Measurements from ENCODE around the gene BRINP3.
A peak's percentile ranks its signal among the peaks of the same experiment; 100 is the strongest.

The BRINP3 gene

DNA sequence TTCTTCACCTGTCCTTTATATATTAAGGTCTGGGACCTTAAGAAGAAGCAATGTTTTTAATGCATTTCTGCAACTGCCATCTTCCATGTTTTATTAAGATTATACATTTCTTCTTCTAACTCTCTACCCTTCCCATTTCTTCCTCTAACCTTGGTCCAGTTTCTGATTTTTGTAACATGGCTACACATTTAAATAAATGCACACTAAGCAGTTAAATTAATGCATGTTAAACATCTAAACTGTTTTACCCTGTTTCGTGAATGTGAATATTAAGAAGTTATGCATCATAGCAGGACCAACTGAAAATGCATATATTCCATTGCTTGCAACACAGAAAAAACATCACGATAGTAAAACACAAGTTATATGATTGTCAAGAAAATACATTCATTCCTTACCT is 3.7 kb downstream of the BRINP3 start:
- no peaks in the 10 kb centered on the region for H3K9me3 ChIP-seq (replicated peaks in 1 of 2; ENCODE audit: control insufficient read depth in 2 of 2, insufficient read depth in 1 of 2, low read depth in 1 of 2, low read length in 2 of 2)
- H2AFZ ChIP-seq (ENCODE audit: low read length): peak overlapping the region; percentile 75
- no peak overlapping the region for H4K91ac ChIP-seq (ENCODE audit: low read depth, low read length, poor library complexity)
- H2BK15ac ChIP-seq (ENCODE audit: low read length): no peak overlapping the region
- H3K79me1 ChIP-seq (ENCODE audit: low read depth, low read length): no peaks in the 10 kb centered on the region
- no peak overlapping the region for H2BK12ac ChIP-seq (ENCODE audit: low read length)
- no peak overlapping the region for H3K14ac ChIP-seq (ENCODE audit: low read length)
- H3K4me1 ChIP-seq (ENCODE audit: control insufficient read depth in 2 of 2, insufficient read depth in 1 of 2, low read depth in 1 of 2, low read length in 2 of 2): peaks cover 0 to 8% of the 10 kb centered on the region in 2 donors
- H2BK120ac ChIP-seq (ENCODE audit: low read depth, low read length): no peak overlapping the region
- no CpG with 5 or more reads among the region's 2 CpGs for WGBS, 2 donors (ENCODE audit: extremely low coverage in 2 of 2, insufficient read length in 2 of 2, insufficient replicate concordance in 1 of 2)
- no peak overlapping the region for H4K8ac ChIP-seq (ENCODE audit: low read depth, low read length)
- H3K23ac ChIP-seq (ENCODE audit: low read depth, low read length, poor library complexity): no peak overlapping the region
- H3K27me3 ChIP-seq (ENCODE audit: control insufficient read depth in 3 of 3, insufficient read depth in 3 of 3, low read depth in 1 of 3, low read length in 3 of 3): peaks cover 0 to 21% (median 0%) of the 10 kb centered on the region in 3 experiments
- H3K4ac ChIP-seq (ENCODE audit: low read length): no peak overlapping the region
- no peak overlapping the region for H2BK5ac ChIP-seq (ENCODE audit: low read length)
- H3K18ac ChIP-seq (ENCODE audit: low read length): no peak overlapping the region
- no peak overlapping the region for H2AK5ac ChIP-seq (ENCODE audit: low read depth, low read length)
- H3K36me3 ChIP-seq (replicated peaks in 1 of 2; ENCODE audit: control insufficient read depth in 2 of 2, insufficient read depth in 2 of 2, low read length in 2 of 2): no peaks in the 10 kb centered on the region
- no peak overlapping the region for H3K9ac ChIP-seq (ENCODE audit: low read depth, low read length, poor library complexity)
- no peak for DNase-seq (ENCODE audit: low spot score)
- no peak overlapping the region for H3K4me2 ChIP-seq (ENCODE audit: insufficient read depth, low read length, poor library complexity, severe bottlenecking)
- no peak overlapping the region for H3K27ac ChIP-seq (replicated peaks; ENCODE audit: low read length)
- no peak overlapping the region for H3K4me3 ChIP-seq (ENCODE audit: low read length in 2 of 2)

DNA sequence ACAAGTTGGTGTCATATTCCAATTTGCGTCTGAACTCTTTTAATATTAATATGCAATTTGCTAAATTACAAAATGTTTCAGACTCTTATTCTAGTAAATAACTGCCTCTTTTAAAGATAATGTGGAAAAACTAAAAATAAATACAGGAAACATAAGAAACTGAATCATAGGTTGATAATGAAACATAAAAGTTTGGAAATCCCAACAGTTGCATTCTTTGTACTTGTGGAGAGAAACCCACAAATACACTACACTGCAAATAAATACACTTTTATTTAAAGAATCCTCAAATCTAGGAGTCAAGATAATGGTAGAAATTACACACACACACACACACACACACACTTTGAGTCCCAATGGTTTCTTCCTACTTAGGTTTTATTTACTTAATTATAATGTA is 5.2 kb downstream of the BRINP3 start:
- Histone ChIP-seq H3K9me3 (replicated peaks in 1 of 2; ENCODE audit: control insufficient read depth in 2 of 2, insufficient read depth in 1 of 2, low read depth in 1 of 2, low read length in 2 of 2) (no peaks in the 10 kb centered on the region), H2BK15ac (ENCODE audit: low read length) (no peak overlapping the region), H3K27me3 (ENCODE audit: control insufficient read depth in 3 of 3, insufficient read depth in 3 of 3, low read depth in 1 of 3, low read length in 3 of 3) (peaks cover 0 to 19% (median 0%) of the 10 kb centered on the region in 3 experiments), H3K9ac (ENCODE audit: low read depth, low read length, poor library complexity) (no peak overlapping the region), H2BK5ac (ENCODE audit: low read length) (no peak overlapping the region), H4K8ac (ENCODE audit: low read depth, low read length) (no peak overlapping the region), H3K4ac (ENCODE audit: low read length) (no peak overlapping the region), H3K4me3 (ENCODE audit: low read length in 2 of 2) (no peak overlapping the region), H2BK12ac (ENCODE audit: low read length) (no peak overlapping the region), H2AFZ (ENCODE audit: low read length) (no peak overlapping the region), H3K4me2 (ENCODE audit: insufficient read depth, low read length, poor library complexity, severe bottlenecking) (no peak overlapping the region), H2AK5ac (ENCODE audit: low read depth, low read length) (no peak overlapping the region), H3K18ac (ENCODE audit: low read length) (no peak overlapping the region), H3K79me1 (ENCODE audit: low read depth, low read length) (no peaks in the 10 kb centered on the region), H3K14ac (ENCODE audit: low read length) (no peak overlapping the region), H3K36me3 (replicated peaks in 1 of 2; ENCODE audit: control insufficient read depth in 2 of 2, insufficient read depth in 2 of 2, low read length in 2 of 2) (no peaks in the 10 kb centered on the region), H3K4me1 (ENCODE audit: control insufficient read depth in 2 of 2, insufficient read depth in 1 of 2, low read depth in 1 of 2, low read length in 2 of 2) (peaks cover 0 to 6% of the 10 kb centered on the region in 2 donors), H4K91ac (ENCODE audit: low read depth, low read length, poor library complexity) (no peak overlapping the region), H2BK120ac (ENCODE audit: low read depth, low read length) (no peak overlapping the region), H3K23ac (ENCODE audit: low read depth, low read length, poor library complexity) (no peak overlapping the region), H3K27ac (replicated peaks; ENCODE audit: low read length) (no peak overlapping the region)
- DNase-seq (ENCODE audit: low spot score): no peak
- no CpG with 5 or more reads among the region's 1 CpG for WGBS, 2 donors (ENCODE audit: extremely low coverage in 2 of 2, insufficient read length in 2 of 2, insufficient replicate concordance in 1 of 2)

DNA sequence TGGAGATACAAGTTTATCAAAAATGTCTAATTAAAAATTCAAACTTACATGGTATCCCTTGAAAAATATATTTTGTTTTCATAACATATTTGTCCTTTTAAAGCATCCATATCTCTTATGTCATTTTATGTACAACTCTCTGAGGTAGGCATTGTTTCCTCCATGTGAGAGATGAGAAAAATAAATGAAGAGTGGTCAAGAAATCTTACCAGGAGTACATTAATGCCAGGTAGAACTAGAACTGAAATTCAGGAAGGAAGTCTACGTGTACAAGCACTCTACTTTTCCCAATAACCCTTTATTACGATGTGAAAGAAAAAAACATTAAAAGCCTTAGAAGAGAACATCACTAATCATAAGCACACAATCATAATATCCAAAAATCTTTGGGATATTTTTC is 5.6 kb downstream of the BRINP3 start:
- H2BK12ac ChIP-seq (ENCODE audit: low read length): no peak overlapping the region
- no peak overlapping the region for H3K4me3 ChIP-seq (ENCODE audit: low read length in 2 of 2)
- H2BK120ac ChIP-seq (ENCODE audit: low read depth, low read length): no peak overlapping the region
- H3K27ac ChIP-seq (replicated peaks; ENCODE audit: low read length): no peak overlapping the region
- H3K36me3 ChIP-seq (replicated peaks in 1 of 2; ENCODE audit: control insufficient read depth in 2 of 2, insufficient read depth in 2 of 2, low read length in 2 of 2): no peaks in the 10 kb centered on the region
- no peak overlapping the region for H3K14ac ChIP-seq (ENCODE audit: low read length)
- H3K23ac ChIP-seq (ENCODE audit: low read depth, low read length, poor library complexity): no peak overlapping the region
- H4K91ac ChIP-seq (ENCODE audit: low read depth, low read length, poor library complexity): no peak overlapping the region
- no peak overlapping the region for H3K18ac ChIP-seq (ENCODE audit: low read length)
- no peak overlapping the region for H3K4me2 ChIP-seq (ENCODE audit: insufficient read depth, low read length, poor library complexity, severe bottlenecking)
- no peak overlapping the region for H4K8ac ChIP-seq (ENCODE audit: low read depth, low read length)
- no peak overlapping the region for H3K9ac ChIP-seq (ENCODE audit: low read depth, low read length, poor library complexity)
- H3K4me1 ChIP-seq (ENCODE audit: control insufficient read depth in 2 of 2, insufficient read depth in 1 of 2, low read depth in 1 of 2, low read length in 2 of 2): peaks cover 0 to 6% of the 10 kb centered on the region in 2 donors
- no peak overlapping the region for H2AK5ac ChIP-seq (ENCODE audit: low read depth, low read length)
- H3K27me3 ChIP-seq (ENCODE audit: control insufficient read depth in 3 of 3, insufficient read depth in 3 of 3, low read depth in 1 of 3, low read length in 3 of 3): peaks cover 0 to 17% (median 0%) of the 10 kb centered on the region in 3 experiments
- H2BK15ac ChIP-seq (ENCODE audit: low read length): no peak overlapping the region
- H2BK5ac ChIP-seq (ENCODE audit: low read length): no peak overlapping the region
- WGBS, 2 donors (ENCODE audit: extremely low coverage in 2 of 2, insufficient read length in 2 of 2, insufficient replicate concordance in 1 of 2): no CpG with 5 or more reads among the region's 2 CpGs
- H3K79me1 ChIP-seq (ENCODE audit: low read depth, low read length): no peaks in the 10 kb centered on the region
- DNase-seq (ENCODE audit: low spot score): no peak
- no peak overlapping the region for H3K4ac ChIP-seq (ENCODE audit: low read length)
- no peak overlapping the region for H2AFZ ChIP-seq (ENCODE audit: low read length)
- no peaks in the 10 kb centered on the region for H3K9me3 ChIP-seq (replicated peaks in 1 of 2; ENCODE audit: control insufficient read depth in 2 of 2, insufficient read depth in 1 of 2, low read depth in 1 of 2, low read length in 2 of 2)

DNA sequence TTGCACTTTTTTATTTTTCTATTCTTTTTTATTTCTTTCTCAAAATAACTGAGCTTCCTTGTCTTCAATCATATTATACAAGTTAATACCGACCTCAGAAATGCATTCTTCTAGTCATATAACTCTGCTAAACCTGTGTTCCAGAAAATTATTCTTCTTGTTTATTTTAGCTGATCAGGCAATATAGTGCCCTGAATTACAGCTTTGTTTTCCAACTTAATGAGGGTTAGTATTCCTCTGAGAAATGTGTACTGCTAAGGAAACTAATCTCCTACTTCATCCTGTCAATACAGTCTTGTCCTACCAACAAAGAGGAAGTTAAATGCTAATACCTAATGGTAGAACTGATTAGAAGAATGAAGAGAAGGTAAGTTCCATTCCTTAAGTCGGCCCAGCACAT is 13.0 kb downstream of the BRINP3 start:
- no peak overlapping the region for H3K18ac ChIP-seq (ENCODE audit: low read length)
- H2BK120ac ChIP-seq (ENCODE audit: low read depth, low read length): no peak overlapping the region
- H3K9me3 ChIP-seq (replicated peaks in 1 of 2; ENCODE audit: control insufficient read depth in 2 of 2, insufficient read depth in 1 of 2, low read depth in 1 of 2, low read length in 2 of 2): no peaks in the 10 kb centered on the region
- H3K4me1 ChIP-seq (ENCODE audit: control insufficient read depth in 2 of 2, insufficient read depth in 1 of 2, low read depth in 1 of 2, low read length in 2 of 2): no peaks in the 10 kb centered on the region
- WGBS, 2 donors (ENCODE audit: extremely low coverage in 2 of 2, insufficient read length in 2 of 2, insufficient replicate concordance in 1 of 2): no CpG with 5 or more reads among the region's 2 CpGs
- H2BK15ac ChIP-seq (ENCODE audit: low read length): no peak overlapping the region
- H3K9ac ChIP-seq (ENCODE audit: low read depth, low read length, poor library complexity): no peak overlapping the region
- H4K91ac ChIP-seq (ENCODE audit: low read depth, low read length, poor library complexity): no peak overlapping the region
- H3K27me3 ChIP-seq (ENCODE audit: control insufficient read depth in 3 of 3, insufficient read depth in 3 of 3, low read depth in 1 of 3, low read length in 3 of 3): no peaks in the 10 kb centered on the region
- H2AK5ac ChIP-seq (ENCODE audit: low read depth, low read length): no peak overlapping the region
- no peak overlapping the region for H2BK5ac ChIP-seq (ENCODE audit: low read length)
- H4K8ac ChIP-seq (ENCODE audit: low read depth, low read length): no peak overlapping the region
- H2BK12ac ChIP-seq (ENCODE audit: low read length): no peak overlapping the region
- DNase-seq (ENCODE audit: low spot score): no peak
- H3K4me3 ChIP-seq (ENCODE audit: low read length in 2 of 2): no peak overlapping the region
- H3K79me1 ChIP-seq (ENCODE audit: low read depth, low read length): no peaks in the 10 kb centered on the region
- no peak overlapping the region for H3K23ac ChIP-seq (ENCODE audit: low read depth, low read length, poor library complexity)
- H3K27ac ChIP-seq (replicated peaks; ENCODE audit: low read length): no peak overlapping the region
- no peak overlapping the region for H2AFZ ChIP-seq (ENCODE audit: low read length)
- no peak overlapping the region for H3K4me2 ChIP-seq (ENCODE audit: insufficient read depth, low read length, poor library complexity, severe bottlenecking)
- no peak overlapping the region for H3K14ac ChIP-seq (ENCODE audit: low read length)
- H3K36me3 ChIP-seq (replicated peaks in 1 of 2; ENCODE audit: control insufficient read depth in 2 of 2, insufficient read depth in 2 of 2, low read length in 2 of 2): no peaks in the 10 kb centered on the region
- no peak overlapping the region for H3K4ac ChIP-seq (ENCODE audit: low read length)
